ENCODE data around the gene PTPN1.

PTPN1 gene

GRCh38 chr20:50514750-50515149, 4.6 kb downstream of the PTPN1 start:
- DNase-seq = no peak

DNA sequence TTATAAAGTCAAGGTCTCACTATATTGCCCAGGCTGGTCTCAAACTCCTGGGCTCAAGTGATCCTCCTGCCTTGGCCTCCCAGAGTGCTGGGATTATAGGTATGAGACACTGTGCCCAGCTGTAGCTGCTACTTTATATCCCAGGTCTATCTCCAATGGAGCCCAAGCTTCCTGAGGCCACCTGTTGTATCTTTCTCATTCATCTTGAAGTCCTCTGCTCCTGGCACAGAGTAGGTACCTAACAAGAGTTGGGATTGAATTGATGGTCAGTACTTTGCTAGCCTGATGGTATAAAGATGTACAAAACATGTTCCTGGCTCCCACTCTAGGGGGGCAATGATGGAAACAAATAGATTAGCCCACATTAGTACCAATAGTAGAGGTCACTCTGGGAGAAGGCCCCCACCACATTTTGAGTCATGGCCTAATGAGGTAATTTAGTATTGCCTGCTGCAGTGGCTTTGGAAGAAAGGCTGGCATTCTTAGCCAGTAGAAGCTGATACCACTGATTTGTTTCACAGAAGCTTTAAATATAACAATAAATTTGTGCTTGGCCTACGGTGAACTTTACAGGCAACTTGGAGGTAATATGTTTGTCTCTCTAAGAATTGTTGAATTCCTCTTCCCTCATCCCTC, 5.4 kb downstream of the PTPN1 start:
- no peak for DNase-seq

- DNase-seq = no peak
Measured at GRCh38 chr20:50516180-50516934, 6.2 kb downstream of the PTPN1 start.

GRCh38 chr20:50516935-50517816, 7.0 kb downstream of the PTPN1 start:
- no peak for DNase-seq

DNA sequence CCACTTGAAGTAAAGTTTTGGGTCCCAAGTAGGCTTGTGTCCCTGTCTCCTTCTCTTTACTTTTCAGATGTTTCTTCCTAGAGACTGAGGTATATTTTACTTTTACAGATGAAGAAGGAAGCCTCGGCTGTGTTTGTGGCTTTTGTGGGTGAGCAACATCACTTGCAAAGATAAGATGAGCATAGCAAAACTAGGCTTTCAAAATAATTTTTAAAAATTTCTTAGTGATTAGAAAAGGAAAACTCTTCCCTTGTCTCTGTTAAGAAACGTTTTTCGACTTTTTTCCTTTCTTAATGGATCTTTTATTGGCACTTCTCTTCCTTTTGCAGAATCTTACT, 7.6 kb downstream of the PTPN1 start:
- no peak for DNase-seq

DNA sequence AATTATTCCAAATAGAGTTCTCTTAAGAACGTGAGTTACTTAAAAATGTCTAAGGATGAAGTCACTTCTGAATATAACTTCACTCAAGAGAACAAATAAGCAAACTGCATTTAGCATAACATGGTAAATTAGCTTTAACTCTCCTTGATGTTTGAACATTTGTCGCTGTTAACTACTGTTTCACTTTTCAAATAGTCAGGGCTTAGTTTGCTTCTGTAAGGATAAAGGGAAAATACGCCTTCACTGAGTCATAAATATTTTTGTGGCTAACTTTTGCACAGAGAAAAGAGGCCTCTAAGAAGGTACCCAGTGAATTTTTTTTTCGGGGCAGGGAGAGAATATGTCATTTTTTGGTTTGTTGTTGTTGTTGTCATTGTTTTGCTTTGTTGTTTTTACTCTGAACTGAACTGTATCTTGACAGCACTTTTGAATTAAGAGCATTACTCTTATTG, 8.1 kb downstream of the PTPN1 start:
- DNase-seq = no peak

DNA sequence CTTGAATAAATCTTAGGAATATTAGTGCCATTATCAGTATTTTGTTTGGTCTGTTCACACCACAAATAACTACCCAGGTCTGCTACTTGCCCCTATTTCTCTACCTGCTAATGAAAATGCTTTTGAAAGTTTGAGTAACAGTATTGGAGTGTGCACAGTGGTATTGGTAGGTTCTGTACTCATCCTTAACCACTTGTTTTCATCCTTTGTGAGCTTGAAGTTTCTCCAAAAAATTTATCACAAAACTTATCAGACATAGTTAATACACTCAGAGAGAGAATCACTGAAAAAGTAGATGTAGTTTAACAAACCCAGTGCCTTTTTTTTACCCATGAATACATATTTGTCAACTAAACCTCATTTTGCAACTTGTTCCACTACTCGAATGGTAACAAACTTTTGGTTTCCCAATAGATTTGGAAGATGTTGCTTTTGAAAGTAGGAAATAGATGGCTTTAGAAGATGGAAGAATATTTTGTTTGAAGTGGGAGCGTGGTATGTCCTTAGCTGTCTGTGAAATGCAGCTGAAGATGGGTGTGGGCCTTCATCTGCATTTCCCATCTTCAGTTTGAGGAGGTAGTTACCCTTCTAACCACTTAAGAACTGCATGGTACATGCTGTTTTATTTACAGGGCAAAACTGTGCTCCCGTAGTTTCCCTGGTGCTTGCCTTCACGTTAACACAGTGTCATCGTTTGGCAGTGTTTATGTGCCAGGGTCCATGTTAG, 9.0 kb downstream of the PTPN1 start:
- DNase-seq = no peak

GRCh38 chr20:50520222-50520880, 10.2 kb downstream of the PTPN1 start:
- no peak for DNase-seq

GRCh38 chr20:50521221-50522052, 11.3 kb downstream of the PTPN1 start:
- DNase-seq = no peak

- DNase-seq = no peak
Measured at GRCh38 chr20:50522053-50522674, 12.0 kb downstream of the PTPN1 start.

- no peak for DNase-seq
Measured at GRCh38 chr20:50523552-50524167, 13.5 kb downstream of the PTPN1 start.

- no peak for DNase-seq
Measured at GRCh38 chr20:50525681-50526080, 15.5 kb downstream of the PTPN1 start.

- no peak for DNase-seq
Measured at GRCh38 chr20:50526403-50526989, 16.3 kb downstream of the PTPN1 start.

DNA sequence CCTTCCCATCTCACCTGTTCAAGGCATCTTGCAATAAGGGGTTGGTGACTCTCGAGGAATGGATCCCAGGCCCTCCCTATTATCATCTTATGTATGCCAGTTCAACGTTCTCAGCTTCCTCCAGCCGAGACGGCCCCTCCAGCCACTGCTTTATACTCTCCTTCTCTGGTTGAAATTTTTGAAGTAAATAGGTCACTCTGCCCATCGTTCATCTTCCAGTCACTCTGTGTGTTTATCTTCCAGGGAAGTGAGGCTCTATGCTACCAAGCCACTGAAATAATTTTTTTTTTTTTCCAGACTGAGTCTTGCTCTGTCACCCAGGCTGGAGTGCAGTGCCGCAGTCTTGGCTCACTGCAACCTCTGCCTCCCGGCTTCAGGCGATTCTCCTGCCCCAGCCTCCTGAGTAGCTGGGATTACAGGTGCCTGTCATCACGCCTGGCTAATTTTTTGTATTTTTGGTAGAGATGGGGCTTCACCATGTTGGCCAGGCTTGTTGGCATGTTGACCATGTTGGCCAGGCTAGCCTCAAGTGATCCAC, 17.0 kb downstream of the PTPN1 start:
- no peak for DNase-seq

- no peak for DNase-seq
Measured at GRCh38 chr20:50528129-50528528, 17.9 kb downstream of the PTPN1 start.

DNA sequence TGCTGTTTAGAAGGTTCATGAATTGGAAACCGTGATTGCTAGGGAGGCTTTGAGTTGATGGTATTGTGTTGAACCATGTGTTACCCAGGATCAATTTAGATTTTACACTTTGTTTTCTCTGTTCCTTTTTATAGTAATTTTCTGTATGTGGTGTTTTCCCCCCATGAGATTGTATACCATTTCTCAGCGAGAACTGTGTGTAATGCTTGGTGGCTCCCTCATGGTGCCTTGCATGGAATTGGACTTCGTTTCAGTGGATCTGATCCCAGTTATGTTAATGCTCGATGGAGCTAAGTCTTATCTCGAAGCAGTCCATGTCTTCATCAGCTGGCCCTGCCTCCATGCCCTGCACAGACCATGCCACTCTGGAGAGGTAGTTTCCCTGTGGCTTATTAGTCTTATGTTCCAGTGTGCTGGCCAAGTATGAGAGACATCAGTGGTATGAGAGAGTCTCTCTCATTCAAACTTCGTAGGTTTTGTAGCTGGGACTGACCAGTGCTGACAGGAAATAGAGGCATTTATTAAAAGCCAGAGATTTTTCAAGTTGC, 18.7 kb downstream of the PTPN1 start:
- no peak for DNase-seq

DNA sequence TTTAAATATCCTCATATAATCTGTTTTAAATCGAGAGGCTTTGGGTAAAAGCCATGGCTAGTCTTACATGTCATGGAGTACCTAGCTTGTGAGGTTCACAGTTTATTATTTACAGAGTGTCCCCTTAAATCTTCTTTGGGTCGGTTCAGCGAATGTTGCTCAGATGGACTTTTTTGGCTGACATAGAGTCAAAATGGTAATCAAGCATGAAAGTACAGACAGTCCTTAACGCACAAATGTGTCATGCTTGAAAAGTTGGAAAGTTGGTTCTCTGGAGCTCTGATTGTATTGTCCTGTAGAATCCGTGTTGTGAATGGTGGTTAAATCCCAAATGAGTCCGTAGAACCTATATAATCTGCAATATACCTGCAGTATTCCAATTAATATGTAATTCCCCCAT, 22.0 kb downstream of the PTPN1 start:
- DNase-seq = no peak

DNA sequence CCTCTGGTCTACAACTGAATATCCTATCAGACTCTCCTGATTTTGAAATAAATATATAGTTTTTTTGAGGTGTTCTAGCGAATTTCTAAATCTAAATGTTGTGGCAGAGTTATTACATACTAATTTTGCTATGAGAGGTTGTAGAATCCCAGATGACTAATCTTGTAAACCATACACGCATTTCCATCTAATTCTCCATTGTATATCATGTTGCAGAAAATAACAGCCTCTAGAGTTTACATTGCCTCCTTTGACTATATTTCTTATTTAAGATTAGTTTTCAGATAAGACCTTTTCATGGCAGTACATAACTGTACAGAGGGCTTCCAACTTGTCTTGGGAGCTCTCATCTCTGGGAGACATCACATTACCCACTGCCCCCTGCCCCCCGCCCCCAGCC, 22.9 kb downstream of the PTPN1 start:
- DNase-seq = no peak

DNA sequence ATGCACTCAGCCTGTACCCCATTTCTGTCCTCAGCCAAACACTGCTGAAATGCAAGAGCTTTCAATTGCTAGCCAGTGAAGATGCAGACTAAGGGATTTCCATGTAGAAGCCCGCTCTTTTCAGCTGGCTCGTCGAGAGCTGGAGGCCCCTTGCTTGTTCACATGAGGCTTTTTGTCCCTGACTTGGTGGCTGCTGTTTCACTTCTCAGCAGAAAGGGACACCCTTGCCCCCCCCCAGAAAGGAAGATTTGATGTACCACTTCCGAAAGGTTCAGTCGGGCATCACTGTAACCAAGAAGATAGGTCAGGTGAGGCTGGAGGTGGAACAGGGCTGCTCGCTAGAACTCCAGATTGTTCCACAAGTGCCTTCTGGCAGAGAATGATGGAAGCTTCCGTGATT, 23.3 kb downstream of the PTPN1 start:
- DNase-seq = no peak

- DNase-seq = no peak
Measured at GRCh38 chr20:50534567-50534966, 24.4 kb downstream of the PTPN1 start.

All from NCI-H1048 (cell line).